Fibroblast of skin of abdomen (primary cell): ENCODE data around the gene PLEKHA6.

Source experiments
- DNase-seq: peaks from one replicate; pipeline ENCODE4 v3.0.0-alpha.2; 2013

PLEKHA6 gene

DNA sequence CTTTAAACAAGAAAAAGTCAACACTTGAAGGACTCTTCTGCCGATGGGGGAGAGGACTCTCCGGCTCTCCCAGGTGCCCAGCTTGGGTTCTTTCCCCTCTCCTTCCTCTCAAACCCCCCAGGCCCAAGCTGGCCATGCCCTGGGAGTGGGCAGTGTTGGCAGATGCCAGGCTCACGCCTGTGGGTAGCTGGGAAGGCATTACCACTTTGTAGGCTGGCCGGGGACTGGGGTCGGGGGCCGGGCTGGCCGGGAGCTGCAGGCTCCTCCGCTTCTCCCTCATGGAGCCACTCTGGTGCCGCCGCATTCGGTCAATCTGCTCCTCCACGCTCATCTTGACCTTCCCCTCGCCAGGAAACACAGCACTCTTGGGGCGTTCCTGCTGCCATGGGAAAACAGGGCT lies 129.5 kb downstream of the PLEKHA6 start:
- DNase-seq, result no peak

DNA sequence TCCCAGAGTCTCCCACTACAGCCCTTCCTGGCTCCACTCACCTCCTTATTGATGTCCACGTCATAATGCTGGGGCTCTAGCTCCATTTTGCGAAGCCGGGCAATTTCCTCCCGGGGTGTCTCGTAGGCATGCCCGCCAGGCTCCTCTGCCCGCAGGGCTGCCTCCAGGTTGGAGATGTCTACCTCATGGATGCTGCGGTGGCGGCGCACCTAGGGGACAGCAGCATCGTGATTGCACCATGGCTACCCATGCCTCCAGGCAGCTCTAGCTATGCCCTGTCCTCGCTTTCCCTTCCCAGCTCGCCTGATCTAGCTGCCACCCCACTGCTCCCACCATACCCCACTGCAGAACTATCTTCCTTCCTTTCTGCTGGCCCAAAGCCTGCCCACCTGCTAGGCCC lies 130.8 kb downstream of the PLEKHA6 start:
- no peak for DNase-seq

DNA sequence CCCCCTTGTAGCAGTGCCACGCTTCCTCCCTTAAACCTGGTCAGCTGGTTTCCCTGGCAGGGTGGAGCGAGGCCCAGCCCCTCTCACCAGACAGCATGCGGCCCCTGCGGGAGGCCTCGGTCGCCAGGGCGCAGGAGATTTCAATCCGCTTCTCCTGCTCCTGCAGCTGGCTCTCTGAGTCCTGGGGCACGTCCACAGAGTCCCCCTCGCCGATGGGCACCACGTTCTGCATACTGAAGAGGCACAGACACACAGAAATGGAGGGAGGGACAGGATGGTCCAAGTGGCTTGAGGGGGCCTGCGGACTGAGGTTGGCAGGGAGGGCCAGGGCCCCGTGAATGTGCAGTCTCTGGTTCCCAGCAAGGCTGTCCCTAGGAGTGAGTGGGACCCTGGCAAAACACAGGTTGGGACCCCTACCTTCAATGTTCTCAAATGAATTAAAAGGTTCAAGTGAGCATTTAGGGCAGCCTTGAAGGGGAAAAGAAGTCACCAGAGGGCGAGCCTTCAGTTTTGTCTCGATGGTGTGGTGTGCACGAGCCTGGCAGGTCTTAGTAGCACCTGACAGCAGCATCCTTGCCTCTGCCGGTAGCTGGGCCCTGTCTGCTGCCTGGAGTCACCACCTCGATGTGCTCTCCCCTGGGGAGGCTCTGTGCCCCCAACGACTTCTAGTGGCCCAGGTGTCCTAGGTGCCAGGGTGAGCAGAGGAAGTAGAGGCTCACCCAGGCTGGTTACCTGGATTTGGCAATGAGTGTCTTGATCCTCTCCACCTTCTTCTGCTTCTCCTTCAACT lies 131.5 kb downstream of the PLEKHA6 start:
- DNase-seq, result no peak

DNA sequence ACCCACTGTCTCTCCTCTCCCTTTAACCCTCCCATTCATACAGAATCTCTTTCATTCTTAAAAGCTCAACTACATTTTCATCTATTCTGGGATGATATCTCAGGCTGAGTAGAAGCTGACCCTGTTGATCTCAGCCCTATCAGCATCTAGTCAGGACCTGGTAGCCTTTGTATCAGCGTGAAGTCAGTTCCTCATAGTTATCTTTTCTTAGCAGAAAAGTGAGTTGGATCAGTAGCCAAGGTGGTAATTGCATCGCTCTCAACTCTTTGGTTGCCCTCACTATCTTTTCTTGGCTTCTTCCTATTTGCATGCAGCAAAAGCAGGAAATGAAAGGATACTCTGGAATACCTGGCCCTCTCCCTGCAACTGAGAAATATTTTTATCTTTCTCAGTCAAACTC lies 132.4 kb downstream of the PLEKHA6 start:
- no peak for DNase-seq

DNA sequence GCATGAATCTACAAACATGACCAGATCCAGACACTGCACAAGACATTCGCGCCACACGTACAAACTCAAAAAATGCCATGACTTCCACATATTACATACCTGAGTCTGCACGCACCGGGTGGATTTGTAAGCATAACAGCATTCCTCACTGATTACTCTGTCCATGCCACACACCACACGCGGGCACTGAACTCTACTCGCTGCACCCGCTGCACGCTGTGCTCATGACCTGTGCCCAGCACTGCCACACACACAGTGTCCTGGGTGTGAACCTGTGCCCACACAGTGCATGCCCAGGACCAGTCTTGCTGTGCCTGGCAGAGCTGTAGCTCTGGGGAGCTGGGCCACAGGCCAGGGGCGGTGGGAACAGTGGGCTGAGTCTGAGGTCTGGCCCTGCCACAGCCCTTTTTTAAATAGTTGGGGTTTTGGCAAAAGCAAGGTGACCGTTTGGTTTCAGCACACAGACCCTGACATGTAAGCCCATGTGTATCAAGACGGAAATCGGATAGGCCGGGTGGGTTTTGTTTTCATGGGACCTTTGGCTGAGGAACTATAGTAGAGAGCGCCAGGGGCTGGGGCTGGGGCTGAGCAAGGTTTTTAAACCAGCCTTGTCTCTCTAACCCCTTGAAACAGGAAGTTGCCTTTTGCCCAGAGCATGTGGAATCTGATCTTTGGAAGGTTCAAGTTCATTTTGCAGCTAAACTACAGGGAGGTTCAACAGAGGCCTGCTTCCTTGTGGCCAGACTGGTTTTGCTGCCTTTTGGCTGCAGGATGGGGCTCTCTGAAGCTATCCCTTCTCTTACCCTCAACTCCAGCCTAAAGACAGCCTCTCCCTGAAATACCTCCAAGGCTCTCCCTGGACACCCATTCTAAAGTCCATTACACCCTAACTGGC lies 133.6 kb downstream of the PLEKHA6 start:
- peak; percentile 8 for DNase-seq

DNA sequence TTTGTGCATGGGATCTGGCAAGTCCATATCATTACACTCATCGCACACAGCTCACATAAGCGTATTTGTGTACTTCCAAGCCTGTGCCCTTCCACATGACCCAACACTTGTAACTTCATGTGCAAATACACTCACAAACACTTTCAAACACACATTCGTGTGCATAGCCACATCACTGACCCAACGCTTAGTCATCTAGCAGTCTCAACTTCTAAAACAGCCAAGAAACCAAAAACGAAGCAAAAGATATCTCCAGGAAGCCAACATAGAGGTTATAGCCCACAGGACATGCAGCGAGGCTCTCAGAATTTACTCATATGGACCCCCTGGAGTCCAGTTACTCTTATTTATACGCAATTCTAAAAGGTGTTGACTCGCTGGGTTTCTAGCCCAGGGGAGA lies 135.1 kb downstream of the PLEKHA6 start:
- peak; percentile 19 for DNase-seq

DNA sequence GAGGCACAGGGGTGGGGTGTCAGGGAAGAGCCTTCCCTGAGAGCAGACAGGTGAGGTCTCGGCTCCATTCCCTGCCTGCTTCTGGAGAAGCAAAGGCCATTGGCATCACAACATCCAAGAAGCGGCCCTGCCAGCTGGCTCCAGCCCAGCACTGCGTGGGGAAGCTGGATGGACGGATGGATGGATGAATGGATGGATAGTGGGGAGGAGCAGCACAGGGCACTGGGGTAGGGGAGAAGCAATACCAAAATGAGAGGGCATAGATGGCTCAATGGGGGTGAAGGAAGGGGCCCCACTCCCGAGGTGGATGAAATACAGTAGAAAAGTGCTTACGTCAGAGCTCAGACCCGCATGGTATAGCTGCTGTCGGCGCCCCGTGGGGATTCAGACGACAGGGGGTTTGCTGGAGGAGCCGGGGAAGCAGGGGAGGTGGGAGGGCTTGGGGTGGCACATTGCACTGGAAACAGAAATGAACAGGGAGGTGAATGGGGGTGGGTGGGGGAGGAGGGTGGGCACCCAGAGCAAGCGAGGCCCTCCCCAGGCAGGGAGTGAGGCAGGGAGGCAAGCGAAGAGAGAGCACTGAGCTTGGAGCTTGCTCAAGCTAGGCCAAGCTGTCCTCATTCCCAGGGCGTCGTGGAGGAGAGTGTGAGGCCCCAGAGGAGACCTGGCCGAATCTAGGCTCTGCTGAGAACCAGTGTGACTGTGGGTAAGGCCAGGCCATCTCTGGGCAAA lies 136.4 kb downstream of the PLEKHA6 start:
- no peak for DNase-seq

DNA sequence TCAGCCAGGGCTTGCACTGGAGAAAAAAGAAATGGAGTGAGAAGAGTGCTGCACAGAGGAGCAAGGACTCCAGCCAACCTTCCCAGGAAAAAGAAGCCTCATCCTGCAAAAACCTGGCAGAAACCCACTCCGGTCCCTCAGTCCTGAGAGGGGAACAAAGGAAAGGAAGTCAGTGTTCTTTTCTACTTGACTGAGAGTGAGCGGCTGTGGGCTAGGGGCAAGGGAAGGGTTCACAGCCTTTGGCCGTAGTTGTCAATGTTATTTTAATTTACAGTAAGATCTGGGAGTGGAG lies 137.0 kb downstream of the PLEKHA6 start:
- DNase-seq, result no peak

DNA sequence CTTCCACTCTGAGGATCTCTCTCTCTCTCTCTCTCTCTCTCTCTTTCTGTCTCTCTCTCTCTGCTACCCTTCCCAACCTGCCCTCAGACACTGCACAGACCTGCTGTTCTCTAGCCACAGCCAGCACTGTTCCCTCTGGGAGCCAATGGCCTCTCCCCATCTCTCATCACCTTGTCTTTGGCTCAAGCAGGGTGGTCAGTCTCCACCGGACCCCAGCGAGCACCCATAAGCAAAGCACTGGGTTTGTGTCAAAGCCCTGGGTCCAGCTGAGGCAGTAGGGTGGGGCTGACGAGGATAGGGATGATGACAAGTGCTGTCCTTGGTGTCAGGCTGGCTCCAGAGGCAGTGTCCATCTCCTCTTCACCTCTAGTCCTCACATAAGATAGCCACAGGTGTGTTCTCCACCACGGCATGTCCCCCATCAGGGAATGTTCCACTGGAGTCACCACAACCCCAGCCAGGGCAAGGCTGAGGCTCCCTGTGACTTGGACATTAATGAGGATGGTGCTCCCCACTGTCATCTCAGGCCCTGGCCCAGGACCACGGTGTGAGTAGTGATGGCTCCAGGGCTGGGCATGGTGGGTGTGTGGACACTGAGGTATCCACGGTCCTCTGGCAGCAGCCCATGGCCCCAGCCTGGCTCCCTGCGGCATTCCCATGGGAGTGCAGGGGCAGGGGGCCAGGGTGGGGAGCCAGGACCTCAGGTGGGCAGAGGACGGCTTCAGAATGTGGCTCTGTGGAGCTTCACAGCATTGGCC lies 137.5 kb downstream of the PLEKHA6 start:
- no peak for DNase-seq

DNA sequence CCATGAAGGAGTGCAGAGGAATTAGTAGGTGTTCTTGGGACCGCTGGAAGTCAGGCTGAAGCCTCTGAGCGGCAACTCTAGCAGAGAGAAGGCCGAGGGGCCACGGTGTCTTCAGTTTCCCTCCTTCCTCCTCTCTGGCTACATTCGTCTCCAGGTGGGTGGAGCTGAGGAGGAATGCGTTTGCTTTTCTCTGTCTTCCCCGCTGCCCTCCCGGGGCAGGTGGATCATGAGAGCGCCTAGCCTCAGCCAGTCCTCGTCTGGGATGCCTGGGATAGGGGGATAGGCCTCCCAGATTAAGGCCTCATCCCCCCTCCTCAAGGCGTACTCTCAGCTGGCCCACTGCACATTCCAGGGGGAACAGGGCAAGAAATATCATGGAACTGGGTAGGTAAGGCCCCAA lies 138.5 kb downstream of the PLEKHA6 start:
- DNase-seq, result no peak

DNA sequence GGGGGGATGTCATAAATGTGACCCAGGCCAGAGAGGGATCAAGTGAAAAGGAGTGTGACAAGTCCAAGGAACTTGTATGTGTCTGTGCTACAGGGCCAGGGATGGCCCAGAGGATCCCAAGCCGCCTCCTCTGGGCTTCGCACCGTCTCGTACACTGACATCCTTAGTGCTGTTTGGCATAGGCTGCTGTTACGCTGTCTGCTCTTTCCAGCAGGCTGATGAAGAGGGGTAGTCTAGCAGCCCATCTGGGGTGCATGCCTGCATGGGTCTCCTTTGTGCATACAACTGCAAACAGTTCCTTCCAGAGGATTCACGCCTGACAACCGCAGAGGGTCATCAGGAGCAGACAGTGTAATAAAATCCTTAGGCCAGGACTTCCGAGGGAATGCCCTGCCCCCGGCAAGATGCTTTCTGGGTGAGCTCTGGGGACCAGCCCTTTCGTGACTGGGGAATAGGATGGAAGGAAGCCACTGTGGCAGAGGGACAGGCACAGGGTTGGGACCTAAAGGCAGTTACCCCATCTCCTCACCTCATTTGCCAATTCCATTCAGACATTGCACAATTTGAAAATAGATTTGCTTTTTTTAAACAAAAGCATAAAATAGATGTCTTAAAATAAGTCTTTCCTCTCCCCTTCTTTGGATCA lies 139.6 kb downstream of the PLEKHA6 start:
- no peak for DNase-seq

DNA sequence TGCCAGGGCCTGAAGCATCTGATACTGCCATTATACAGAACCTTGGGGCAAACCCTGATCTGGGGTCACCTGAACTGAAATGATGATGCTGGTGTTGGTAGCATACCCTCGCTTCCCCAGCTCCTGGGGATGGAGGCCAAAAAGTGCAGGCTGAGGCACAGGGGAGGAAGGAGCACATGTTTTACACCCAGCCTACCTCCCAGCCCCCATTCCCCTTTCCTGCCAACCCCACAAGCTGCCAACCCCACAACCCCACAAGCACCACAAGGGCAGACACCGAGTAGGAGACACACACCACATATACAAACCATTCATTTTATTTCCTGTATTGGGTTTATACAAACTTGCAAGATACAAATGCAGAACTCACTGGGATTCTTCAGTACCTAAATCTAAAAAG lies 141.2 kb downstream of the PLEKHA6 start:
- DNase-seq, result no peak

DNA sequence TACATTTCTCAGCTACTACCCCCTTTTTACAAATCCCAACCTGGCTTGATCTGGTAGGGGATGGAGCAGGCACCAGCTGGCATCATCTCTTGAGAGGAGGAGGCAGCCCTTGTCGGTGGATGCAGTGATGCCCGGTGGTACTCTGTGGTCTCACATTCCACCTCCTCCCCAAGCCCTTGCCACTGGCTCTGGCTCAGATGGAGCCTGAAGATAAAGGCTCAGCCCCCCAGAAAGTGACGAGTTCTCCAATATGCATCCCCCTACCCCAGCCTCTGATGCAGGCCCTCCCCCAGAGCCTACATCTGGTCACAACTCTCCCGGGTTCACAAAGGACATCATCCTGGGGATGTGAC lies 142.1 kb downstream of the PLEKHA6 start:
- DNase-seq, result no peak

DNA sequence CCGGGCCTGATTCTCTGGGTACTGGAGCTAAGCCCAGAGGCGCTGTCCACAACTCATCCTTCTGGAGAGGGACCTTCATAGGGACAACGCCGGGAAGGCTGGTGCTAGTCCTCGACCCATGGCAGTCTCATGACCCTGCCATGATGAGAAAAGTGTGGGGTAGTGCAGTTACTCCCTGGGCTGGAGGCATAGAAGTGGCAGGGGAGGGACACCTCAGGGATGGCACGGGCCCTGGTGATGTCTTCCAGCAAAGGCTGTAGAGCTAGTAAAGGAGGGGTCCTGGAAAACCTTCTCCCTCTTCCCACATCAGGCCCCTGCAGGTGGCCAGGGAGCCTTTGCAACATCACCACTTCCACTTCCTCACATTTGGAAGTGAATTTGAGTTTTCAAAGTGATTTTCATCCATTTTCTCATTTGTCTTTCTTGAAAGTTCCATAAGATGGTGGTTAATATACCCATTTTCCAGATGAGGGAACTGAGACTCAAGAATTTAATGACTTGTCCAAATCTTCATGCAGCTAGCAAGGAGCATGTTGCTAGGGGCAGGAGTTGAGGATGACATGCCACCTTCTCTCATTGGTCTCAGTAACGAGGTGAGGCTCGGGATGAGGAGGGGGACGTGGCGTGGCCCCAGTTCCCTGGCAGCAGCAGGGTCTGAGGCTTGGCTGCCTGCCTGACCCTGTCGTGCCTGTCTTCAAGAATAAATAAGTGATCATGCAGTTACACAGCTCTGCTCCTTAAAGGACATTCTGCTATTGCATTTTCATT lies 142.7 kb downstream of the PLEKHA6 start:
- DNase-seq, result no peak

DNA sequence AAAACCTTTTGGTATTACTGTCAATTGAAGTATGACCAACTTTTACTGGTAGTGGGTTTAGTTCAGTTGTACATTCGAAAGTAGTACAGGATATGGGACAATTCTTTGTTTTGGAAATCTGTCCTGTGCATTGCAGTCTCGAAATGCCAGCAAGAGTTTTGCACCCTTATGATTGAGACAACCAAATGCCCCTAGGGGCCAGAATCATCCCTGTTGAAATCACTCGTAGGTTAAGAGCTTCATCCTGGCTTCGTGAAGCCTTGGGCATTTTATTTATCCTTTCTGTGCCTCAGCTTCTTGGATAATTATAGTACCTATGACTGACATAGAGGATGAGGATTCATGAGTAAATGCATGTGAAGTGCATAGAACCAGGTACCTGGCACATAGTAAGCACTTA lies 143.5 kb downstream of the PLEKHA6 start:
- DNase-seq, result no peak

DNA sequence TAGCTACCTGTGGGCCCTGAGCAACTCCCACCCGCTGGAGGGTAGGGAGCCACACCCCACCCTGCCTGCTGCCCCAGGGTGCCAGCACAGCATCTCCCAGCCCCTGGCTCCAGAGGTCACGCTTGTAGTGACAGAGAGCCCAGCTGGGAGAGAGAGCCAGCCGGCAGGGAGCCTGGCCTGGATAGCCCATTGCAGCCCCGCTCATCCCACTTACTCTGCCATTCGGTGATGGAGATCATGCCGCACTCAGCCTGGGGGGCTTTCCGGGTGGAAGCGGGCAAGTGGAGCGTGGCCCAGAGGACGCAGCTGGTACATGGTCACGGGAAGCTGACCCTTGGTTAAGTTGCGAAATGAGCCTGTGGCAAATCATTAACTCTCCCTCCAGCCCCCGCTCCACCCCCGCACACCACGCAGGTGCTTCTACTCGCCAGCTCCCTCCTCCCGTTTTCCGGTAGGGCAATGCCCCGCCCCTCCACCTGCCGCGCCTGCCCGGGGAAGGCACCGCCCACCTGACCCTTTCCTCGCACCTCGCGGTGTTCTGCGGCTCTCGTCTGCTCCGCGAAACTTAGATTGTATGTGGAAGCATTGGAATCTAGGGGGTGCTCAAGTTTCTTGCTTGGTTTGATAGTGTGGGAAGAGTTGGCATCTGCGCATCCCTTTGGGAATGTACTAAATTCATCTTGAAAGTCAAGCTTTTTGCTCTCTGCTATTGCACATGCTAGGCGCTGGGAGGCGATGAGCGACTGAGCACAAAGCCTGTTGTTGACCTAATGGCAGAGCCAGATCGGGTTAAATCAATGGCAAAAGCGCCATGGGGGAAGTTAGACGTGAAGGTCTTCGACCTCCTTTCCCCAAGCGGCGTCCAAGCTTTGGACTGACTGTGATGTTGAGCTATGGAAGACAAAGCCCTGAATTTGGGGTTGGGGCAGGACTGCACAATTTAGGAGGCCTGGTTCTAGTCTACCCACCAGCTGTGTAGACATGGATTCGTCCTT lies 145.8 kb downstream of the PLEKHA6 start, which contains the start of gene GOLT1A:
Gene GOLT1A (minus strand): TSS at position 321 of the 995 bp plus-strand sequence. CDS start 82 bp downstream, at position 239.
- peak; percentile 81 for DNase-seq

DNA sequence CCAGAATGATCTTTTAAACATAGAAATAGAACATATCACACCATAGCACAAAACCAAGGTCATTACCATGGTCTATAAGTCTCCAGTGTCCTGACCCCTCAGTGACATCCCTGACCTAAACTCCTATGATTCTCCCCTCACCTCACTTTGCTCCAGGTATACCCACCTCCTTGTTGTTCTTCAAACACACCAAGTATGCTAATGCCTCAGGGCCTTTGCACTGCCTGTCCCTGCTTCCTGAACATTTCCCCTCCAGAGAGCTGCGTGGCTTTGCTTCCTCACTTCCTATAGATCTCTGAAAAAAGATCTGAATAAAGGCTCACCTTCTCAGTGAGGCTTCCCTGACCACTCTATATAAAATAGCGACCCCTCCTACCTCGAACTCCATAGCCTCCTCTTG lies 147.0 kb downstream of the PLEKHA6 start:
- no peak for DNase-seq

DNA sequence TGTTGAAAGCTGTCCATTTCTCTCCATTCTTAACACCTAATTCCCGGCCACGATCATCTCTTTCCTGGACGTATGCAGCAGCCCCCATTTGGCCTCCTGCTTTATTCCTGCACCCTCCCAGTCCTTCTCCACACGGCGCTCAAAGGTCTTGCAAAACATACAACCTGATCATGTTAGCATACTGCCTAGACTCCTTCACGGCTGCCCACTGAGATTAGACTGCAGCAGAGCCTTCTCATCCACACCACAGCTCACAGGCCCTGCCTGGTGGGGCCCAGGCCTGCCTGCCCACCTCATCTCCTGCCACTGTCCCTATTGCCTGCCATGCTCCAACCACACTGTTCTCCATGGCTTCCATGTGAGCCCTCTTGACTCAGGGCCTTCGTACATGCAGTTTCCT lies 148.7 kb downstream of the PLEKHA6 start:
- DNase-seq, result no peak

DNA sequence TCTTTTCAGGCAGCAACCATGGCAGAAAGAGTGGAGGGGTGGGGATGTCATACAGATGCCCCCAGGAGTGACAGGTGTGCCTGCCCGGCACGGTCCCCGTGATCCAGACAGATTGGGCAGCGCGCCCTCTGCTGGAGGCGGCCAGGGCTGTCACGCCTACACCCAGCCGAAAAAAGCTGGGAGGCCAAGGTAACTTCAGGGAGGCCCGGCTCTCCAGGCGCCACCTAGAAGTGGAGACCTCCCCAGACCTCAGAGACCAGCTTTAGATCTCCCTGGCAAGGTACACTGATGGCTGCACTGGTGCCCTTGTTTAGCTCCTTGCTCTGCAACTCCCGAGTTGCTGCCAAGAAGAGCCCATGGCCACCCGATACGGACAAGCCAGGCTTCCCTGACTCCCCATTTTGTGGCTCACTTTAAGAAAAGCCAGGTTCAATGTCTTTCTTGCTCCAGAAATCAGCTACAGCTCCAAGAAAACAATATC lies 152.6 kb downstream of the PLEKHA6 start:
- DNase-seq, result no peak

DNA sequence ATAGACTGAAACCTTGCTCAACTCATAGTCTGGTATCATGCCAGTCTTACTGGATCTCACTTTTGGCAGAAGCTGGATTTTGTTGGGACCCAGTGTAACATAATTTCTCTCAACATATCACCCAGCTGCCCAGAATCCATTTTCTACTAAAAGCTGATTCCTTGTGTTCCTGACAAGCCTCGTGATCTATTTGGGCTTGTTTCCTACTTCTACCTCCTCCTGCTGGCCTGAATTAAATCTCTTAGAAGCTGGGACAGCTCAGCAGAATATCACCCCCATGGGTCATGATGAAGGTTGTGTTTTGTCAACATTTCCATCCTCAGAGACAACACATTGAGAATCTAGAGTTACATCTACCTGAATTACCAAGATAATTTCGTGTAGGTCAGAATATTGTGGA lies 153.6 kb downstream of the PLEKHA6 start:
- DNase-seq, result no peak
